T47D (cell line): ENCODE data around the gene NKX2-2.
"Not testable (repeated sequence)": the region's sequence is repeated elsewhere in the genome, so short reads cannot be mapped to it uniquely, and the experiment has no call there.

Experiments used
- DNase-seq, 2 experiments: peaks; one replicate each; pipeline versions ENCODE4 v3.0.0 to v3.0.0-alpha.2; 2011 to 2012; ENCODE audit warnings: low read depth in 1 of 2, low spot score in 1 of 2
- JUND ChIP-seq: IDR thresholded peaks from 2 replicates; pipeline ENCODE4 v1.6.1; 2012; ENCODE audit warnings: low read depth
- in situ Hi-C: cut with HindIII; loops from 2 replicates; pipeline ENCODE4 v1.10.0; 2016; ENCODE audit warnings: low sequenced_read_pairs, low pct_unique_long_range_greater_than_20kb

NKX2-2 gene

GRCh38 chr20:21498635-21499034 is 15.2 kb downstream of the NKX2-2 start:
- in situ Hi-C loops: no loop called here
- DNase-seq: no peak
- TF ChIP-seq JUND: no peak

DNA sequence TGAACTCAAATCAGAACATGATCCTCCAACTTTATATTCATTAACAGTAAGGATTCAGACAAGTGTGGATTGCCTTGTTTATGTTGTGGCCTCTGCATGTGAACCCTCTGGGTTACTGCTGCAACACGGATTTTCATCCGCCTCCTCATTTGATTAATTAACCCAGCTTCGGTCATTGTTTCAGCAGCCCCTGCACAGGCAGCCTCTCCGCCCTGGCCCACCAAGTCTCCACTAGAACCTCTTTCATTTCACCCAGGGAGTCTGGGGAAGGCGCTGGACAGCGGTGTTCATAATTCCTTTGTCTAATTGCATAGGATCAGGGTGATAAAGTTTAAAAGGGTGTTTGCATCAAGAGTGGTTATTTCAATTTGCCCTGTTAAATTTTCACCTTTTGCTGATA is 15.7 kb downstream of the NKX2-2 start:
- in situ Hi-C loops: no loop called here
- DNase-seq: no peak
- TF ChIP-seq JUND: no peak

- TF ChIP-seq JUND: no peak
- no peak for DNase-seq
- in situ Hi-C loops: no loop called here
Observed at GRCh38 chr20:21496452-21496851, 17.4 kb downstream of the NKX2-2 start.

- in situ Hi-C loops: no loop called here
- no peak for DNase-seq
- no peak for TF ChIP-seq JUND
Observed at GRCh38 chr20:21493049-21493448, 20.8 kb downstream of the NKX2-2 start.

DNA sequence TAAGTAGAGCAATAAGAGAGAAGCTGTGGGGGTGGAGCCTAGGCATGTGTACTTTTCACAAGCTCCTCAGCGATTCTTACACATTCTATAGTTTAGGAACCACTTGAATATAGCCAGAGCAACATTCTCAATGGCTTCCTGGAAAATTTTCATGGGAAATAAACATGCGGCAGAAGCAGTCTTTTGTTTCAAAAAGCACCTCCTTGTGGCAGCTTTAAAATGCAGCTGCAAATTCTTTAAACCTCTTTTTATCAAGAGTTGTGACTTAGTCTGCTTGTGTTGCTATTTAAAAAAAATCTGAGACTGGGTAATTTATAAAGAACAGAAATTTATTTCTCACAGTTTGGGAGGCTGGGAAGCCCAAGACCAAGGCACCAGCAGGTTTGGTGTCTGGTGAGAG is 23.8 kb downstream of the NKX2-2 start:
- TF ChIP-seq JUND: no peak
- DNase-seq: peak in 1 of 2 experiments; percentile 5
- in situ Hi-C loops: no loop called here

DNA sequence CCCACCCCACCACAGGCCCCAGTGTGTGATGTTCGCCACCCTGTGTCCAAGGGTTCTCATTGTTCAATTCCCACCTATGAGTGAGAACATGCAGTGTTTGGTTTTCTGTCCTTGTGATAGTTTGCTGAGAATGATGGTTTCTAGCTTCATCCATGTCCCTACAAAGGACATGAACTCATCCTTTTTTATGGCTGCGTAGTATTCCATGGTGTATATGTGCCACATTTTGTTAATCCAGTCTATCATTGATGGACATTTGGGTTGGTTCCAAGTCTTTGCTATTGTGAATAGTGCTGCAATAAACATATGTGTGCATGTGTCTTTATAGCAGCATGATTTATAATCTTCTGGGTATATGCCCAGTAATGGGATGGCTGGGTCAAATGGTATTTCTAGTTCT is 33.7 kb downstream of the NKX2-2 start:
- DNase-seq, in situ Hi-C loops: not testable (repeated sequence)

DNA sequence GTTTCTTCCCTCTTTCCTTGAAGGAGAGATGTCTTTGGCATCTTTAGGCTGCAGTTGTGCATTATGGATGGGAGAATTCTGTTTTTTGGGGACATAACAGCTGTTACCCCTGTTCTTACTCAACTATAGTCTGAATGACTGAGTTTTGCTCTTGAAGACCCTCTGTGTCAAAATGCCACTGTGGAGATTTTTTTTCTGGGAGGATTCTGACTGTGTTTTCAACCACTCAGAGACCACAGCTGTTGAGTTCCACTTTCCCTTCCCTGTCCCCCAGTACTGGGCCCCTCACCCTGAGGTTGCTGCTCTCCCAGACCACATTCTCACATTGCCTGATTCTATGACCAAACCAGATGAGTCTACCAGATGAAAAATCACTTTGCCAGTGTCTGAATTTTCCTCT is 48.1 kb downstream of the NKX2-2 start:
- no peak for TF ChIP-seq JUND
- in situ Hi-C loops: no loop called here
- no peak for DNase-seq

DNA sequence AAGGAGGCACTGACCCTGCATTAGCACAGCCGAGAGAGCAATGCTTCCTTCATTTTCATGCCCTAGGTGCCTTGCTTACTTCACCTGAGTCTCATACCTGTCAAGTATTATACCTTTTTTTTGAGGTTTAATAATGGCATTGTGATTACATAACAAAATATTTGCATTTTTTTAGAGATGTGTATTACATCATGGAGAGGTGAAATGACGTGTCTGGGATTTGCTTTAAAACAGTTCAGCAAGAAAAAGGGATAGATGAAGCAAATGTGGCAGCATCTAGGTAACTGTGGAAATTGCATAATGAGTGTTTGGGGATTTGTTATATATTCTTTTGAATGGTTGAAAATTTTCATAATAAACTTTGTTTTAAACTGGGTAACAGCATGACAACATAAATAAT is 48.9 kb downstream of the NKX2-2 start:
- in situ Hi-C loops: no loop called here
- DNase-seq: no peak
- no peak for TF ChIP-seq JUND
